ENCODE data around the gene ZNF860.
A peak's percentile ranks its signal among the peaks of the same experiment; 100 is the strongest.
"Not testable (repeated sequence)": the region's sequence is repeated elsewhere in the genome, so short reads cannot be mapped to it uniquely, and the experiment has no call there.

ZNF860 gene

DNA sequence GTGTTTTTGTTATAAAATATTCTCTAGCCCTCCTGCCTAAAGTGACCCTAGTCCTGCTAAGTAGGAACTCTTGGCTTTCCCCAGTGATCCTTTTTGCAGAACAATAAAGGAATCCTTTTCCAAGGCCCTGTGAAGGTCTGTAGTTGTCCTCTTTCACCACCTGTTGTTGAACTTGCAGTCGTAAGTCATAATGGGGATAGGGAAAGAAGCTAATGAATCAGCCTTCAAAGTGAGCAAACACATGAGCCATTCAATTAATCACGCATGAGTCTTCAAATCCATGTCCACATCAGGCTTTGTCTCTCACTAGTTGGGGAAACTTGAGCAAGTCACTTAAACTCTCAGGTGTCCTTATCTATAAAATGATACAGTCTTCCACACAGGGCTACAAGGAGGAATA, 27.6 kb downstream of the ZNF860 start:
- H3K9me3 ChIP-seq, result no peaks in the 10 kb centered on the region
- no peak for DNase-seq
- no peak overlapping the region for H3K27ac ChIP-seq
- TF ChIP-seq, protein P1, sequence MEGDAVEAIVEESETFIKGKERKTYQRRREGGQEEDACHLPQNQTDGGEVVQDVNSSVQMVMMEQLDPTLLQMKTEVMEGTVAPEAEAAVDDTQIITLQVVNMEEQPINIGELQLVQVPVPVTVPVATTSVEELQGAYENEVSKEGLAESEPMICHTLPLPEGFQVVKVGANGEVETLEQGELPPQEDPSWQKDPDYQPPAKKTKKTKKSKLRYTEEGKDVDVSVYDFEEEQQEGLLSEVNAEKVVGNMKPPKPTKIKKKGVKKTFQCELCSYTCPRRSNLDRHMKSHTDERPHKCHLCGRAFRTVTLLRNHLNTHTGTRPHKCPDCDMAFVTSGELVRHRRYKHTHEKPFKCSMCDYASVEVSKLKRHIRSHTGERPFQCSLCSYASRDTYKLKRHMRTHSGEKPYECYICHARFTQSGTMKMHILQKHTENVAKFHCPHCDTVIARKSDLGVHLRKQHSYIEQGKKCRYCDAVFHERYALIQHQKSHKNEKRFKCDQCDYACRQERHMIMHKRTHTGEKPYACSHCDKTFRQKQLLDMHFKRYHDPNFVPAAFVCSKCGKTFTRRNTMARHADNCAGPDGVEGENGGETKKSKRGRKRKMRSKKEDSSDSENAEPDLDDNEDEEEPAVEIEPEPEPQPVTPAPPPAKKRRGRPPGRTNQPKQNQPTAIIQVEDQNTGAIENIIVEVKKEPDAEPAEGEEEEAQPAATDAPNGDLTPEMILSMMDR (IDR thresholded peaks at IDR 0.05), result no peak
- peaks cover 0 to 3% of the 10 kb centered on the region in 2 donors for H3K27me3 ChIP-seq
- H3K36me3 ChIP-seq, result no peaks in the 10 kb centered on the region
- H3K4me3 ChIP-seq, result no peak overlapping the region
- intact Hi-C loops (cut with DNase I; ENCODE audit: low total_unique reads), result no loop called here
- no peaks in the 10 kb centered on the region for H3K4me1 ChIP-seq

DNA sequence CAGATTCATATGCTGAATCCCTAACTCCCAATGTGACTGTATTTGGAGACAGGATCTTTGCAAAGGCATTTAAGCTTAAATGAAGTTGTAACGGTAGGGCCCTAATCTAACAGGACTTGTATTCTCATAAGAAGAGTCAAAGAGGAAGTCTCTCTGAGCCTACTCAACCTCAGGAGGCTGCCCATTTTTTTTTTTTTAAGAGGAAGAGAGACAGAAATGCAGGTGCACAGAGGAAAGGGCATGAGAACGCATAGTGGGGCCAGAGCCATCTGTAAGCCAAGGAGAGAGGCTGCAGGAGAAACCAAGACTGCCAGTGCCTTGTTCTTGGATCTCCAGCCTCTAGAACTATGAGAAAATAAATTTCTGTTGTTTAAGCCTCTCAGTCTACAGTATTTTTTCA, 28.4 kb downstream of the ZNF860 start:
- no peaks in the 10 kb centered on the region for H3K9me3 ChIP-seq
- no peak for DNase-seq
- H3K4me1 ChIP-seq, result no peaks in the 10 kb centered on the region
- no peak overlapping the region for H3K4me3 ChIP-seq
- TF ChIP-seq, protein P1 (IDR thresholded peaks at IDR 0.05), result no peak
- H3K36me3 ChIP-seq, result no peaks in the 10 kb centered on the region
- no peak overlapping the region for H3K27ac ChIP-seq
- intact Hi-C loops (cut with DNase I; ENCODE audit: low total_unique reads), result no loop called here
- H3K27me3 ChIP-seq, result peaks cover 0 to 3% of the 10 kb centered on the region in 2 donors

DNA sequence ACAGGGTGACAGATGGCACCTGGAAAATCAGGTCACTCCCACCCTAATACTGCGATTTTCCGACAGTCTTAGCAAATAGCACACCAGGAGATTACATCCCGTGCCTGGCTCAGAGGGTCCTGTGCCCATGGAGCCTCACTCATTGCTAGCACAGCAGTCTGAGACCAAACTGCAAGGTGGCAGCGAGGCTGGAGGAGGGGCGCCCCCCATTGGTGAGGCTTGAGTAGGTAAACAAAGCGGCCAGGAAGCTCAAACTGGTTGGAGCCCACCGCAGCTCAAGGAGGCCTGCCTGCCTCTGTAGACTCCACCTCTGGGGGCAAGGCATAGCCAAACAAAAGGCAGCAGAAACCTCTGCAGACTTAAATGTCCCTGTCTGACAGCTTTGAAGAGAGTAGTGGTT, 29.1 kb downstream of the ZNF860 start:
- H3K9me3 ChIP-seq; H3K36me3 ChIP-seq; intact Hi-C loops (cut with DNase I; ENCODE audit: low total_unique reads); H3K27ac ChIP-seq; H3K4me1 ChIP-seq; H3K27me3 ChIP-seq; DNase-seq; H3K4me3 ChIP-seq: not testable (repeated sequence)

DNA sequence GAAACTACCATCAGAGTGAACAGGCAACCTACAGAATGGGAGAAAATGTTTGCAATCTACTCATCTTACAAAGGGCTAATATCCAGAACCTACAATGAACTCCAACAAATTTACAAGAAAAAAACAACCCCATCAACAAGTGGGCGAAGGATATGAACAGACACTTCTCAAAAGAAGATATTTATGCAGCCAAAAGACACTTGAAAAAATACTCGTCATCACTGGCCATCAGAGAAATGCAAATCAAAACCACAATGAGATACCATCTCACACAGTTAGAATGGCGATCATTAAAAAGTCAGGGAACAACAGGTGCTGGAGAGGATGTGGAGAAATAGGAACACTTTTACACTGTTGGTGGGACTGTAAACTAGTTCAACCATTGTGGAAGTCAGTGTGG, 34.1 kb downstream of the ZNF860 start:
- H3K27me3 ChIP-seq; H3K4me3 ChIP-seq; H3K9me3 ChIP-seq; intact Hi-C loops (cut with DNase I; ENCODE audit: low total_unique reads); H3K4me1 ChIP-seq; H3K36me3 ChIP-seq; H3K27ac ChIP-seq; DNase-seq: not testable (repeated sequence)

DNA sequence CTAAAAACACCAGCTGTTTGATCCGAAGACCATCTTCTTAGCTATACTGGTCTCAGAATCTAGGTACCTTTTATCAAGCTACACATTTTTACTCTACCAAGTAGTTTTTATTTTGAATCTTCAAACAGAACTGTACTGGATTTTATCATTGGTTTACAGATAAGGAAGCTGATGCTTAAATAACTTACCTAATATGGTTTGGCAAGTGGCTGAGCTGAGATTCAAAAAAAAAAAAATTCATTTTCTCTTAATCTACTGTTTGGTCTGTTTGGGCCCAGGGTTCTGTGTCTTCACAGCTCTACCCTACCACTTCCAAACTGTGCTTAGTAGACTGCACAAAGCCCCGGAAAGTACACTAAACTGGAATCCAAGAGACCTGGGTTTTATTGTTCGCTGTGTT, 35.7 kb downstream of the ZNF860 start:
- H3K27ac ChIP-seq, result no peak overlapping the region

DNA sequence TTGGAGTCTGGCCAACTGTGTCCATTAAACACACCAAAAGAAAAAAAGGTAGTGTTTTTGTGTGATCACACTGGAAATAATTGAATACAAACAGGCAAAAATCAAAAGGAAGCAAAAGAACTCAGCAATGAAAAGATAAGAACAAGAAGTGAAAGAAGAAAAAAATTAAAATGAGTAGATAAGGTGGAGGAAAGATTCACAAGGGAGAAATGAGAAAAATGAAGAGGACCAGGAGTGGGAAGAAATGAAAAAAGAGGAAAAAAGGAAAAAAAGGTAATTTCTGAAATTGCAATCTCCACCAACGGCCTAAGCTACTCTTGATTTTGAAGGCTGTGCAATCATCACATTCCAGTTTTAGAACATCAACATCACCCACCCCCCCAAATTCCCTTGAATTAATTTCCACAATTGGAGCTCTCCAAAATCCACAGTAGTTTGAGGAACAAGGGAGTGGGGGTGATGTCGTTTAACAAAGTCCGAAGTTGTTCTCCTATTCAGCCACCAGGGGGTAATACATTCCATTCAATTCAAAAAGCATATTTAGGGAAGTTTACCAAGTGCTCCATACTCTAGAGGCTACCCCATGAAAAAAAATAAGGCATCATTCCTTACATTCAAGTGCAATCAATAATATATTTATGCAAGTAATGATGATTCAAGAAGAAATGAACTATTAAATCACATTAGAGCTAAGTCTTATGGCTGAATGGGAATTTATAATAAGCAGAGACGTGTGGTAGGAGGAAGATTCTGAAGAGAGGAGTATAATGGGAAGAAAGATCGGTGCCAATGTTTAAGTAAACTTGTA, 37.4 kb downstream of the ZNF860 start:
- H3K27ac ChIP-seq, result no peak overlapping the region
- TF ChIP-seq, protein P1 (IDR thresholded peaks at IDR 0.05), result peak; percentile 71 to 86
- DNase-seq, result no peak

More for the DNA sequence above, 35.7 kb downstream of the ZNF860 start:
- H3K4me3 ChIP-seq, result no peak overlapping the region
- intact Hi-C loops (cut with DNase I; ENCODE audit: low total_unique reads), result no loop called here
- no peaks in the 10 kb centered on the region for H3K9me3 ChIP-seq
- TF ChIP-seq, protein P1 (IDR thresholded peaks at IDR 0.05), result no peak
- H3K27me3 ChIP-seq, result no peaks in the 10 kb centered on the region
- H3K36me3 ChIP-seq, result no peaks in the 10 kb centered on the region
- H3K4me1 ChIP-seq, result peaks cover 0 to 5% (median 0%) of the 10 kb centered on the region in 4 donors
- no peak for DNase-seq

More for the DNA sequence above, 37.4 kb downstream of the ZNF860 start:
- peaks cover 0 to 5% (median 0%) of the 10 kb centered on the region in 4 donors for H3K4me1 ChIP-seq
- no peak overlapping the region for H3K4me3 ChIP-seq
- H3K36me3 ChIP-seq, result no peaks in the 10 kb centered on the region
- intact Hi-C loops (cut with DNase I; ENCODE audit: low total_unique reads), result loop anchor here (2.0 kb wide), 1 partner anchor 126 kb away; no protein-coding TSS in a partner anchor
- no peaks in the 10 kb centered on the region for H3K9me3 ChIP-seq
- no peaks in the 10 kb centered on the region for H3K27me3 ChIP-seq
